ENCODE results near the gene CPEB4.

The CPEB4 gene

GRCh38 chr5:173885475-173886010 lies 2.6 kb upstream of the CPEB4 start:
- DNase-seq, result no peak

GRCh38 chr5:173886150-173886549 lies 2.0 kb upstream of the CPEB4 start:
- no peak for DNase-seq

- DNase-seq, result no peak
These were observed 453 bp downstream of the CPEB4 start for GRCh38 chr5:173888473-173889131.

GRCh38 chr5:173890195-173890991 lies 2.2 kb downstream of the CPEB4 start:
- DNase-seq, result no peak

GRCh38 chr5:173891308-173892116 lies 3.4 kb downstream of the CPEB4 start:
- DNase-seq, result no peak

GRCh38 chr5:173893192-173893561 lies 5.0 kb downstream of the CPEB4 start:
- no peak for DNase-seq

GRCh38 chr5:173895401-173896165 lies 7.4 kb downstream of the CPEB4 start:
- no peak for DNase-seq

GRCh38 chr5:173896631-173897030 lies 8.5 kb downstream of the CPEB4 start:
- no peak for DNase-seq

- DNase-seq, result no peak
These were observed 13.6 kb downstream of the CPEB4 start for GRCh38 chr5:173901705-173902104.

GRCh38 chr5:173902334-173902733 lies 14.2 kb downstream of the CPEB4 start:
- no peak for DNase-seq

GRCh38 chr5:173902743-173903142 lies 14.6 kb downstream of the CPEB4 start:
- no peak for DNase-seq

- DNase-seq, result no peak
These were observed 15.4 kb downstream of the CPEB4 start for GRCh38 chr5:173903396-173904140.

- no peak for DNase-seq
These were observed 16.0 kb downstream of the CPEB4 start for GRCh38 chr5:173904151-173904550.

- no peak for DNase-seq
These were observed 19.1 kb downstream of the CPEB4 start for GRCh38 chr5:173907284-173907683.

GRCh38 chr5:173907686-173908371 lies 19.7 kb downstream of the CPEB4 start:
- DNase-seq, result no peak

- DNase-seq, result no peak
These were observed 21.1 kb downstream of the CPEB4 start for GRCh38 chr5:173909199-173909598.

GRCh38 chr5:173910215-173910614 lies 22.1 kb downstream of the CPEB4 start:
- DNase-seq, result no peak

GRCh38 chr5:173911623-173912022 lies 23.5 kb downstream of the CPEB4 start:
- DNase-seq, result no peak

- DNase-seq, result no peak
These were observed 25.7 kb downstream of the CPEB4 start for GRCh38 chr5:173913686-173914321.

- DNase-seq, result no peak
These were observed 27.3 kb downstream of the CPEB4 start for GRCh38 chr5:173915310-173916014.

All from NK-92 treated with Interleukin-12 subunit alpha and Interleukin-12 subunit beta, amount 100 ng/mL, for 24 hours (cell line).